Esophagus mucosa (tissue), 1 donor: ENCODE results near the gene FNDC3B. TPM values are rescaled to one million over a fixed set of nuclear protein-coding genes. Genes with fewer than 3 reads are reported as not detected.
"Not testable (repeated sequence)": the region's sequence is repeated elsewhere in the genome, so short reads cannot be mapped to it uniquely, and the experiment has no call there.

Source experiments
- ATAC-seq: fragments of 200-7000 bp; cut with Tn5 transposase; one replicate; pipeline ENCODE4 v1.9.1; 2020
- total RNA-seq: library from RNA; stranded (reverse); gene quantifications from one replicate; pipeline ENCODE4 v1.2.4, GENCODE V29; 2023
- donor health status: DM: yes; HTN: yes; CAD: no.

The FNDC3B gene
- total RNA-seq, 1 donor from 2014 or later = 19.9 TPM

- no peak for ATAC-seq
These were observed 6.0 kb upstream of the FNDC3B start for GRCh38 chr3:172033396-172033795.

GRCh38 chr3:172034786-172035685, 4.3 kb upstream of the FNDC3B start:
- no peak for ATAC-seq

- no peak for ATAC-seq
These were observed 2.7 kb upstream of the FNDC3B start for GRCh38 chr3:172036541-172037215.

- no peak for ATAC-seq
These were observed 461 bp upstream of the FNDC3B start for GRCh38 chr3:172038798-172039435.

DNA sequence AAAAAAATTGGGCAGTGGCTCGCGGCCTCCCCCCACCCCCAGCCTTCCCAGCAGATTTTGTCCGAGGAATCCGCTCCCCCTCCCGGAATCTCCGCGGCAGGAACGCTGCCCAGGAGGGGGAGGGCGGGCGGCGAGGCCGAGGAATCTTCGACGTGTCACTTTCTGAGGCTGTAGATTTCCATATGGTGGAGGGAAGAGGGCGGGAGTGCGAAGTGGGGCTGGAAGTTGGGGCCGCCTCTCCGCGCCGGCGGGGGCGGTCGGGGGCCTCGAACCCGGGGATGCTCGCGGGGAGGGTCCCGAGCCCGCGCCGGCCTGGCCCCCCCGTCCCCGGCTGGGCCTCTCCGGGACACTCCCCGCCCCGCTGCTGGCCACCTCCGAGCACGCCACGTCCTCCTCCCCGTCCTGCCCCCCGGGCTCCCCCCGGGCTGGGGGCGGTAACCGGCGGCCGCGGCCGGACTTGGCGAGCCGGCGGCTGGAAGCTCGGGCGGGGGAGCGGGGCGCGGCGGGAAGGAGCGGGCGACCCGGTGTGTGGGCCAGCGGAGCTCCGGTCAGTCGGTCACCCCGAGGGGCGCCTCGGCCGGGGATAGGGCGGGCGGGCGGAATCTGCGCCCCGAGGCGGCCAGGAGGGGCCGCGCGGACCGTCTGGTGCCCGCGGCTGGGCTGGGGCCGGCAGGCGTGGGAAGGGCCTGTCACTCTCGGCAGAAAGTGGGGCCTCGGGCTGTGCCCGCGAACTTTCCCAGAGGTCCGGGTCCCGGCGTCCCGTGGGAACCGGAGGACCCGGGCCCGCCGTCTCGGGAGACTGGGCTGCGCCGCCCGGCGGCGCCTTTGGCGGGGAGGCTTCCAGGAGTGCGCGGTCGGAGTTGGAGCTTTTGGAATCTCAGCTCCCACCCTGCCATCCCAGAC, 951 bp downstream of the FNDC3B start:
- peak; percentile 58 for ATAC-seq

DNA sequence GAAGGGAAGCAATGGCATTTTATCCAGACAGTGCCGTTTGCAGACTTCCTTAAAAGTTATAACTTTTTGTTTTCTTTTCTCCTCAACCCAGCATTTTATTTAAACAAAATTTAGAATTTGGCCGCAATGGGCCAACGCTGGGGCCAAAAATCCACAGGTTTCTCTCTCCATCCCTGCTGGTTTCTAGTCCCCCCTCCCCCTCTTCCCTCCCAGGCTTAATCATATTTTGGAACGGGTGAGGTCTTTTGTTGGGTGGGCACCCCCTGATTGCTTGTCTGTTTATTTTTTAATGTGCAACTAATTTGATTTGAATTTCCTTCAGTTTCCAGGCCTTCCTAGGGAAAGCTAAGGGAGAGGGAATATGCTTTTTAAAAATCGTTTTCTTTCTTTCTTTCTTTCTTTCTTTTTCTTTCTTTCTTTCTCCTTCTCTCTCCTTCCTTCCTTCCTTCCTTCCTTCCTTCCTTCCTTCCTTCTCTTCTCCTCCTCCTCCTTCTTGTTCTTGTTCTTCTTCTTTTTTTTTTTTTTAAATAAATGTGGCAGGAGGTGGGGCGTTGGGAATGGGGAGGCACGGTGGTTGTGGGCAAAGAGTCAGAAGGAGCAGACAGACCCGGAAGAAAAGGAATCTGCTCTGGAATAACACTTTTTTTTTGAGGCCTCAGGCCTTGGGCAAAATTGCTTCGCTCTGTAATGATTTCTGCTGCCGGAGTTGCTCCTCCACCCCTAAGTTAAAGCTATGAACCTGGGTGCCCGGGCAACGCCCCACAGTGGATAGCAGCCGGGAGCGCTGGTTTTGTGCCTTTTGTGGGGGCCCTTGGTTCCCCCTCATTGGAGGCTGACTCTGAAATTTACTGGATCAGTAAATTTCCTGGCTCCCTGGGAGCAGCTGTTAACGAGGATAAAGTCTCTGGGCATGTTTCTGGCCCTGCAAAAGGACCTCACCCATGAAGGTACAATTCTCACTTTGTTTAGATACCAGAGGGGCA, 1.9 kb downstream of the FNDC3B start:
- no peak for ATAC-seq

DNA sequence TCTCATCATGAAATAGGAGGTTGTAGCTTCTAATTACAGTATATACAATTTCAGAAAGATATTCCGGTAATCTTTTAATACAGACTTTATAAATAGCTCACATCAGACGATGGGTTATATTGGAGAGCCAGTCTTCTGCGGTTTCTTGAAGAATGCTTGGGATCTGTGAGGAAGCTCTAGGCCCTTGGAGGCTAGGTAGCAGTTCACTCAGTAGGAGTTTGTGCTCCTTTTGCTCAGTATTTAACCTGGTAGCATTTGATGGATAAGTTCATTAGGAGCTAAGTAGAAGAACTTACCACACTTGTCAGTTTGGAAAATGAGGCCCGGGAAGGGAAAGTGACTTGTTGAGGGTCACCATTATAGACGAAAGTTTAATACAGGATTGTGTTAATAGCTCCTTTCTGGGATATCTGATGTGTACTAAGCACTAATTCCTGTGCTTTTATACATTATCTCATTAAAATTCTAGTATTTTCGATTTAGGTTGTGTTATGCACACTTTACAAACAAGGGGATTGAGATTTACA, 2.8 kb downstream of the FNDC3B start:
- no peak for ATAC-seq

GRCh38 chr3:172042663-172043179, 3.3 kb downstream of the FNDC3B start:
- ATAC-seq = not testable (repeated sequence)

DNA sequence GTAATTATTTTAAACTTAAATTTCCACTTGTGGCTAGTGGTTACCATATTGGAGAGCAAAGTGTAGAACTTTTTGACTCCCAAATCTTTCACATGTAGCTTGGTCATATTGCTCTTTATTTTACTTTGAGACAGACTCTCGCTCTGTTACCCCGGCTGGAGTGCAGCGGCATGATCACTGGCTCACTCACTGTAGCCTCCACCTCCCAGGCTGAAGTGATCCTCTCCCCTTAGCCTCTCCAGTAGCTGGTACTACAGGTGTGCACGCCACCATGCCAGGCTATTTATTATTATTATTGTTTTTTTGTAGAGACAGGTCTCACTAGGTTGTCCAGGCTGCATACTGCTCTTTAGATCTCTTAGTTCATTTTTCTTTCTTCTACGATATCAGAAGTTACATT, 3.9 kb downstream of the FNDC3B start:
- no peak for ATAC-seq

DNA sequence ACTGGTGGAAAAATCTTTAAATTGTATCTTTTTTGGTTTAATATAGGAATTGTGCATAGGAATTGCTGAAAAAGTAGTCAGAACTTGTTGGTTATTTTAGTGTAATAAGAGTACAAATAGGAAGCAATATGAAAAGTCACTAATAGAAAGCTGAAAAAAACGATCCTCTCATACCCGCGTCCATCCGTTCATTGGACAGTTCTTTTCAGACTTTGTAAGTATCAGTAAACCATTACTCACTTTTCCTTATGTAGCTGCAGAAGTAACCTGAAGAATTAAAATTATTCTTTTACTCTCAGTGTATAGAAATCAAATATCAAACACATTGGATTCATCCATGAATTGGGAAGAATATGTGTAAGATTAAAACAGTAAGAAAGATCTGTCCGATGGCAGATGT, 4.4 kb downstream of the FNDC3B start:
- ATAC-seq = no peak

DNA sequence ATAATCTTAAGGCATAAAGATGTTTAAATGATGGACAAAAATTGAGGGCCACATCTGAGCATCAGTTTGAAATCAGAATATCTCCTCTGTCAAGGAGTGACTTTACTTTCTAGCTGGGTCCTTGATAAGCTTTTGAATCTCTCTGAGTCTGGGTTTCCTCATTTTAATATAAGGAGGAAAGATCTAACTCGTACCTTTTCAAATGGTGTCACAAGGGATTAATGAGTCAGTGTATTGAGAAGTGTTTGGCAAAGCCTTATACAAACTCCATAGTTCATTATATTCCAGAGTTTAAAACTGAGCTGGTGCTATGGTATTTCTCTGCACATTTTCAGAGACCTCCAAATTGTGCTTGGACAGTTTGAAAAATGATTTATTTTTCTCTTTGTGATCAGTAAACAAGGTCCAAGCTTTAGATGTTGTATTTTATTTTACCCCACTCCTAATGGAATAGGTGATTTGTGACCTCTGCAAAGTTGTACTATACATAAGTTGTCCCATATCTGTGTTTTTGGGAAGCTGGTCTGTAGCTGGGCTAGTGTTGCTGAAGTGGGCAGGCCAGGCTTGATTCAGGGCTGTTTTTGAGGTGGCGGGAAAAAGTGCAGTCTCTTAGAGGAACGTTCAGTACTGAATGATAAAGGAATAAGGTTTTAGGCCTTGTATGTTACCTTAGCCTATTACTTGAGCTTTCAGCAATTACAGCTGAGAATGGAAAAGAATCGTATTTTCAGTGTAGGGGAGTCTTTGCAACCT, 5.6 kb downstream of the FNDC3B start:
- ATAC-seq = peak; percentile 65

- no peak for ATAC-seq
These were observed 7.0 kb downstream of the FNDC3B start for GRCh38 chr3:172046268-172046915.

DNA sequence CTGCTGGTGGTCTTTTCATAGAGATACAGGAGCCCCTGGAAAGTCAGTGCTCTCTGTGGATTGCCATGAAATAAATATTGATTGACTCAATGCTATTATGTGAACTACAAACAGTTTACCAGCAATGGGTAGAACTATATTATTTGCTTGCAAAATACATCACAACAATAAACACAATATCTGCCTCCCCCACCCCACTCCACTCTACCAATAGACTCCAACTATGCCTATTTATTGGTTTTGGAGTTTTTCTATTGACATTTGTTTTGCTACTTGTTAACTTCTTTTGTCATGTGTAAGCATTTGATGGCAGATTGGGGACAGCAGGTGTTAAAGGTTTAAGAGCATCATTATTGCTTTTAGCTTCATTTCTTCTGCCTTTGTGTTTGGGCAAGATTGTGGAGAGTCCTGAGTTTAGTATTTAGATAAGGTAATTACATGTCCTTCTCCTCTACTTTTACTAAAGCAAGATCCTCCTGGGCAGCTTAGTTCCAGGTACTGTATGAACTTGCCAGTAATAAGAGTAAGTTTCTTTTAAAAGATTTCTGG, 8.3 kb downstream of the FNDC3B start:
- no peak for ATAC-seq

DNA sequence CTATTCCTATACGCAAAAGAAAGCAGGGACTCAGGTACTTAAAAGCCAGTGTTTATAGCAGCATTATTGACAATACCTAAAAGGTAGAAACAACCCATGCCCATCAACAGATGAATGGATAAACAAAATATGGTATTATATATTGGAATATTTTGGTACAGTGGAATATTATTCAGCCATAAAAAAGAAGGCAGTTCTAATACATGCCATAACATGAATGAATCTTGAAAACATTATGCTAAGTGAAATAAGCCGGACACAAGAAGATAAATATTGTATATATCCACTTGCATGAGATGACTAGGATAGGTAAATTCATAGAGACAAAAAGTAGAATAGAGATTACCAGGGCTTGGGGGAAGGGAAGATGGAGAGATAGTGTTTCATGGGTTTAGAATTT, 9.2 kb downstream of the FNDC3B start:
- no peak for ATAC-seq

- ATAC-seq = no peak
These were observed 12.1 kb downstream of the FNDC3B start for GRCh38 chr3:172051310-172051956.

DNA sequence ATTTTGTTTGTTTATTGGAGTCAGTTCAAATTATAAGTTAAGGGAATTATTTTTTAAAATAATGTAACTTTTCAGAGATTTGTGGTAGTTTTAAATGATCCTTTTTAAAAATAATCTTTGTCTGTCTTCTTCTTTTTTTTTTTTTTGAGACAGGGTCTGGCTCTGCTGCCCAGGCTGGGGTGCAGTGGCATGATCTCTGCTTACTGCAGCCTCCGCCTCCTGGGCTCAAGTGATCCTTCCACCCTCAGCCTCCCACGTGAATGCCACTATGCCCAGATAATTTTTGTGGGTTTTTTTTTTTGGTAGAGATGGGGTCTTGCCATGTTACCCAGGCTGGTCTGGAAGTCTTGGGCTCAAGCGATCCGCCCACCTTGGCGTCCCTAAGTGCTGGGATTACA, 12.6 kb downstream of the FNDC3B start:
- no peak for ATAC-seq

DNA sequence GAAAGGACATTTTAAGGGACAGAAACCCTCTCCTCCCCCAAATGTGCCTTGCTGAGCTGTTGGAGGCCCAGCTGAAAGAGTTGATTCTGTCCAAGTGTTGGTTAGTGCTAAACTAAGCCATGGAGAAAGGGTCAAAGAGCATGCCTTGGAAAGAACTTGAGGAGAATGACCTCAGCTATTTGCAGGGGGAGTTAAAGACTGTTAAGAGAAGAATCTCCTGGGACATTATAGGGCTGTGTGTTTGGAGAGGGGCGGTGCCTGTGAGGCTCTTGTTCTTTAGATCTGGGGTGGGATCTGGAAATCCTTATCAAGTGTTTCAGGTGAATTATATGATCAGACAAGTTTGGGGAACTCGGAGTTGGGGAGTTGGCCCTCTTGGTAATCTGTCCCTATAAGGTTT, 13.0 kb downstream of the FNDC3B start:
- no peak for ATAC-seq

DNA sequence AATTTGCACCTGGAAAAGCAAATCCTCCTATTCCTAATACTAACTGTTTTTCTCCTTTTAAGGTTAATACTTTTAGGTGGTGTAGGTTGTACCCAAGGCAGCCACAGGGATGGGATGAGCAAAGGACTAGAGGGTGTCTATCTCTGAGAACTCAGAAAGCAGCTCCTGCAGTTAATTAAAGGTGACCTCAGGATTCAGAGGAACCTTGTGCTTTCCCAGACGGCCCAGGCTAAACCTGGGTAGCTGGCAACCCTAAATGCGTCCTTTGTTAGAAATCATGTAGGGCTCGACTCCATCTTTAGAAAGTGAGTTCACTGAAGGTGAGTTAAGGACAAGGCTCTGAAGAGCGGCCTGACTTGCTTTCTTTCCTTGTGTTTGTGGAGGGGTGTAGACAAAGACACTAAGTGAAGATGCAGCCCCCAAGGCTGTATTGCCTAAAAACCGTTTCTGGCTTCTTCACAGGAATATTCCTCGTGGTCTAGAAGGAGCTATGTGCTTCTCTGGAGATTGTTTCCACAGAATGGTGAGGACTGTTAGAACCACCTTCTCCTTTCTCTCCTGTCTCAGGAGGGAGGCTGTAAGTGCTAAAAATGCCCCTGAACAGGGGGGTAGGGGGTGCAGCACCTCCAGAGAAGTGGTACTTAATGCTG, 14.9 kb downstream of the FNDC3B start:
- ATAC-seq = no peak
